Transverse colon (tissue), 4 donors: ENCODE results near the gene NPTX2. TPM values are rescaled to one million over a fixed set of nuclear protein-coding genes. Genes with fewer than 3 reads are reported as not detected.
A peak's percentile ranks its signal among the peaks of the same experiment; 100 is the strongest.

ENCODE experiments used
- DNase-seq: peaks from one replicate; pipeline ENCODE4 v3.0.0-alpha.2; 2019
- H3K27ac ChIP-seq, 4 donors: fragments of 200-600 bp; sonication (generic); 2 replicates each; pipeline ENCODE4 v1.5.1; 2016 to 2018; ENCODE audit warnings: inconsistent platforms in 4 of 4
- H3K27me3 ChIP-seq: fragments of 200-600 bp; sonication (generic); 2 replicates; pipeline ENCODE4 v1.5.1; 2017; ENCODE audit warnings: inconsistent platforms
- H3K36me3 ChIP-seq, 4 donors: fragments of 200-600 bp; sonication (generic); 2 replicates each; pipeline ENCODE4 v1.5.1; 2017 to 2019; ENCODE audit warnings: inconsistent platforms in 4 of 4
- H3K4me1 ChIP-seq, 4 donors: fragments of 200-600 bp; sonication (generic); 2 replicates each; pipeline ENCODE4 v1.5.1; 2017 to 2020; ENCODE audit warnings: inconsistent platforms in 4 of 4
- H3K4me3 ChIP-seq, 4 donors: fragments of 200-600 bp; sonication (generic); 1 replicate in 1 of 4; 2 replicates in 3 of 4; pipeline versions ENCODE4 v1.5.1 to v1.6.1; 2017 to 2019; ENCODE audit warnings: inconsistent platforms in 4 of 4
- H3K9me3 ChIP-seq, 2 donors: fragments of 200-600 bp; sonication (generic); 2 replicates each; pipeline ENCODE4 v1.5.1; 2017 to 2019; ENCODE audit warnings: inconsistent platforms in 2 of 2
- CTCF ChIP-seq, 5 experiments: fragments of 200-600 bp in 3 of 5; fragments of 450-650 bp in 2 of 5; sonication (generic) in 3 of 5; IDR thresholded peaks; 1 replicate in 2 of 5; 2 replicates in 3 of 5; pipeline ENCODE4 v1.5.1; 2016 to 2017; ENCODE audit warnings: antibody characterized with exemption in 5 of 5, inconsistent platforms in 3 of 5, mild to moderate bottlenecking in 2 of 5, moderate library complexity in 1 of 5
- EP300 ChIP-seq: sonication (generic); formaldehyde crosslinking; IDR thresholded peaks from one replicate; pipeline ENCODE4 v1.6.1; 2017; ENCODE audit warnings: antibody characterized with exemption, low read depth
- POLR2A ChIP-seq: fragments of 450-650 bp; IDR thresholded peaks from one replicate; pipeline ENCODE4 v1.6.1; 2016; ENCODE audit warnings: antibody characterized with exemption, mild to moderate bottlenecking, moderate library complexity
- POLR2AphosphoS5 ChIP-seq, 3 donors: sonication (generic); formaldehyde crosslinking; IDR thresholded peaks; one replicate each; pipeline ENCODE4 v1.6.1; 2016; ENCODE audit warnings: antibody characterized with exemption in 3 of 3
- WGBS, 2 donors: methylation state at CpG; one replicate each; pipeline ENCODE4 v1.1.5; 2018; ENCODE audit warnings: low coverage in 1 of 2; 5-methylcytosine and 5-hydroxymethylcytosine counted together
- in situ Hi-C, 4 donors: fragments of 200-750 bp; cut with MboI; loops; one replicate each; pipeline versions ENCODE4 v1.15.0 to v1.15.1; 2017; ENCODE audit warnings: low sequenced_read_pairs in 3 of 4, low pct_ligation_motif_present in 1 of 4, low pct_unique_long_range_greater_than_20kb in 1 of 4
- intact Hi-C: fragments of 100-400 bp; cut with DNase I; formaldehyde crosslinking; loops from one replicate; pipeline ENCODE4 v1.15.1; 2023; ENCODE audit warnings: low total_unique reads
- total RNA-seq, 4 donors: library from RNA; depleted of rRNA; stranded (reverse); fragments of >200 nt; gene quantifications; one replicate each; pipeline ENCODE4 v1.1.0, GENCODE V29; 2016

Gene NPTX2, protein sequence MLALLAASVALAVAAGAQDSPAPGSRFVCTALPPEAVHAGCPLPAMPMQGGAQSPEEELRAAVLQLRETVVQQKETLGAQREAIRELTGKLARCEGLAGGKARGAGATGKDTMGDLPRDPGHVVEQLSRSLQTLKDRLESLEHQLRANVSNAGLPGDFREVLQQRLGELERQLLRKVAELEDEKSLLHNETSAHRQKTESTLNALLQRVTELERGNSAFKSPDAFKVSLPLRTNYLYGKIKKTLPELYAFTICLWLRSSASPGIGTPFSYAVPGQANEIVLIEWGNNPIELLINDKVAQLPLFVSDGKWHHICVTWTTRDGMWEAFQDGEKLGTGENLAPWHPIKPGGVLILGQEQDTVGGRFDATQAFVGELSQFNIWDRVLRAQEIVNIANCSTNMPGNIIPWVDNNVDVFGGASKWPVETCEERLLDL
- total RNA-seq, result 10 to 100 TPM in 1 of 4 donors, 1 to 10 TPM in 3; 3.4 to 11.5 (median 6.3) TPM

DNA sequence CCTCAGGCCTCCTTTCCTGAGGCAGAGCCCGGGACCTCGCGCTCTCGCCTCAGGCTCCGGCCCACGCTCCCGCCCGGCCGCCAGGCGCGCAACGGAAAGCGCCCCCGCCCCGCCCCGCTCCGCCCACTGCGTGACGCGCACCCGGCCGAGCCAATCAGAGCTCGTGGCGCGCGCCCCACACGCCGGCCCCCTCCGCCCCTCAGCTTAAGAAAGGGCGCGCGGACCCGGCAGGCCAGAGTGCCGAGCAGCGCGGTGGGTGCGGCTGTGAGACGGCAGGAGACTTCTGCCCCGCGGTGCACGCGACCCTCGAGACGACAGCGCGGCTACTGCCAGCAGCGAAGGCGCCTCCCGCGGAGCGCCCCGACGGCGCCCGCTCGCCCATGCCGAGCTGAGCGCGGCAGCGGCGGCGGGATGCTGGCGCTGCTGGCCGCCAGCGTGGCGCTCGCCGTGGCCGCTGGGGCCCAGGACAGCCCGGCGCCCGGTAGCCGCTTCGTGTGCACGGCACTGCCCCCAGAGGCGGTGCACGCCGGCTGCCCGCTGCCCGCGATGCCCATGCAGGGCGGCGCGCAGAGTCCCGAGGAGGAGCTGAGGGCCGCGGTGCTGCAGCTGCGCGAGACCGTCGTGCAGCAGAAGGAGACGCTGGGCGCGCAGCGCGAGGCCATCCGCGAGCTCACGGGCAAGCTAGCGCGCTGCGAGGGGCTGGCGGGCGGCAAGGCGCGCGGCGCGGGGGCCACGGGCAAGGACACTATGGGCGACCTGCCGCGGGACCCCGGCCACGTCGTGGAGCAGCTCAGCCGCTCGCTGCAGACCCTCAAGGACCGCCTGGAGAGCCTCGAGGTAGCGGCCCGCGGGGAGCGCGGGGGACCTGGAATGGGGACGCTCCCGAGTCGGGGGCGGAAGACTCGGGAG lies at the start of gene NPTX2:
Gene NPTX2 (plus strand): TSS at position 235 of the 909 bp plus-strand sequence. CDS start 177 bp downstream, at position 412.
- DNase-seq, result peak; percentile 18
- Histone ChIP-seq H3K4me1 (peaks cover 0 to 22% (median 16%) of the 10 kb centered on the region in 4 donors), H3K27me3 (peaks cover 82% of the 10 kb centered on the region), H3K4me3 (peak within 1 kb of the TSS in 3 of 4 donors; percentile 18 to 41 (median 35)), H3K27ac (peak within 1 kb of the TSS in 1 of 4 donors; percentile 2), H3K9me3 (no peaks in the 10 kb centered on the region), H3K36me3 (no peaks in the 10 kb centered on the region)
- 11% methylated on average over 61 of the region's 130 CpGs; no CpG with 5 or more reads in 1 of the 2 donors for WGBS, 2 donors
- intact Hi-C loops (no loop called here), in situ Hi-C loops (no loop called here)
- TF ChIP-seq POLR2A, result no peak
- TF ChIP-seq POLR2AphosphoS5 (IDR thresholded peaks at IDR 0.05), result peak in 2 of 3 donors; percentile 52 to 69
- TF ChIP-seq EP300, result no peak
- peak in 2 of 5 experiments; percentile 12 to 15 for TF ChIP-seq CTCF (IDR thresholded peaks at IDR 0.05)

GRCh38 chr7:98567991-98568390 lies 49.1 kb upstream of the NPTX2 start:
- Histone ChIP-seq H3K4me3 (no peak overlapping the region), H3K9me3 (no peaks in the 10 kb centered on the region), H3K4me1 (no peaks in the 10 kb centered on the region), H3K27me3 (no peaks in the 10 kb centered on the region), H3K27ac (no peak overlapping the region), H3K36me3 (no peaks in the 10 kb centered on the region)
- intact Hi-C loops (no loop called here), in situ Hi-C loops (no loop called here)
- DNase-seq, result no peak
- no peak for TF ChIP-seq POLR2A
- WGBS, 2 donors, result 68 to 80% methylated on average over 7 of the region's 7 CpGs

- intact Hi-C loops, result no loop called here
- peak overlapping the region in 2 of 4 donors; percentile 11 to 41 for H3K27ac ChIP-seq
- no peak for DNase-seq
Measured at GRCh38 chr7:98568891-98569290, 48.2 kb upstream of the NPTX2 start.

More at GRCh38 chr7:98568891-98569290, 48.2 kb upstream of the NPTX2 start:
- Histone ChIP-seq H3K36me3 (no peaks in the 10 kb centered on the region), H3K27me3 (no peaks in the 10 kb centered on the region), H3K4me3 (no peak overlapping the region), H3K9me3 (no peaks in the 10 kb centered on the region), H3K4me1 (no peaks in the 10 kb centered on the region)
- no peak for TF ChIP-seq CTCF (IDR thresholded peaks at IDR 0.05)
- no peak for TF ChIP-seq POLR2AphosphoS5 (IDR thresholded peaks at IDR 0.05)
- TF ChIP-seq POLR2A, result no peak
- TF ChIP-seq EP300, result no peak
- in situ Hi-C loops, result no loop called here
- 61% methylated on average over 8 of the region's 8 CpGs; no CpG with 5 or more reads in 1 of the 2 donors for WGBS, 2 donors
